Measurements from ENCODE around the gene HOXB3.
A peak's percentile ranks its signal among the peaks of the same experiment; 100 is the strongest.

Gene HOXB3

GRCh38 chr17:48564188-48565021 lies 25.6 kb downstream of the HOXB3 start:
- Histone ChIP-seq H3K4me3 (peak overlapping the region; percentile 60), H3K27ac (no peak overlapping the region), H3K36me3 (ENCODE audit: insufficient read depth, low read length) (no peaks in the 10 kb centered on the region), H3K9ac (ENCODE audit: insufficient read length) (no peak overlapping the region), H3K9me3 (ENCODE audit: low read depth, low read length) (no peaks in the 10 kb centered on the region)
- no peak for DNase-seq (ENCODE audit: low read depth, low spot score)
- TF ChIP-seq EZH2 (IDR thresholded peaks at IDR 0.05) (no peak), POLR2AphosphoS5 (IDR thresholded peaks at IDR 0.05; ENCODE audit: borderline replicate concordance, low read depth, low read length) (no peak), FOXP2 (optimal IDR thresholded peaks at IDR 0.05; ENCODE audit: control extremely low read depth, extremely low read length, insufficient read depth) (no peak)

GRCh38 chr17:48563867-48564187 lies 26.2 kb downstream of the HOXB3 start:
- Histone ChIP-seq H3K27ac (no peak overlapping the region), H3K9me3 (ENCODE audit: low read depth, low read length) (no peaks in the 10 kb centered on the region), H3K4me3 (no peak overlapping the region), H3K36me3 (ENCODE audit: insufficient read depth, low read length) (no peaks in the 10 kb centered on the region), H3K9ac (ENCODE audit: insufficient read length) (no peak overlapping the region)
- DNase-seq (ENCODE audit: low read depth, low spot score), result no peak
- no peak for TF ChIP-seq POLR2AphosphoS5 (IDR thresholded peaks at IDR 0.05; ENCODE audit: borderline replicate concordance, low read depth, low read length)
- TF ChIP-seq EZH2 (IDR thresholded peaks at IDR 0.05), result no peak
- no peak for TF ChIP-seq FOXP2 (optimal IDR thresholded peaks at IDR 0.05; ENCODE audit: control extremely low read depth, extremely low read length, insufficient read depth)

- Histone ChIP-seq H3K36me3 (ENCODE audit: insufficient read depth, low read length) (no peaks in the 10 kb centered on the region), H3K9ac (ENCODE audit: insufficient read length) (no peak overlapping the region), H3K27ac (no peak overlapping the region), H3K9me3 (ENCODE audit: low read depth, low read length) (no peaks in the 10 kb centered on the region), H3K4me3 (no peak overlapping the region)
- DNase-seq (ENCODE audit: low read depth, low spot score), result no peak
- TF ChIP-seq EZH2 (IDR thresholded peaks at IDR 0.05), result no peak
- no peak for TF ChIP-seq FOXP2 (optimal IDR thresholded peaks at IDR 0.05; ENCODE audit: control extremely low read depth, extremely low read length, insufficient read depth)
- TF ChIP-seq POLR2AphosphoS5 (IDR thresholded peaks at IDR 0.05; ENCODE audit: borderline replicate concordance, low read depth, low read length), result no peak
These were observed 26.6 kb downstream of the HOXB3 start for GRCh38 chr17:48563385-48563838.

GRCh38 chr17:48562934-48563333 lies 27.1 kb downstream of the HOXB3 start:
- no peak overlapping the region for H3K4me3 ChIP-seq
- no peaks in the 10 kb centered on the region for H3K9me3 ChIP-seq (ENCODE audit: low read depth, low read length)
- TF ChIP-seq FOXP2 (optimal IDR thresholded peaks at IDR 0.05; ENCODE audit: control extremely low read depth, extremely low read length, insufficient read depth) (no peak), POLR2AphosphoS5 (IDR thresholded peaks at IDR 0.05; ENCODE audit: borderline replicate concordance, low read depth, low read length) (no peak), EZH2 (IDR thresholded peaks at IDR 0.05) (no peak)
- no peak overlapping the region for H3K9ac ChIP-seq (ENCODE audit: insufficient read length)
- no peak for DNase-seq (ENCODE audit: low read depth, low spot score)
- H3K27ac ChIP-seq, result no peak overlapping the region
- no peaks in the 10 kb centered on the region for H3K36me3 ChIP-seq (ENCODE audit: insufficient read depth, low read length)

- no peak overlapping the region for H3K9ac ChIP-seq (ENCODE audit: insufficient read length)
- H3K27ac ChIP-seq, result no peak overlapping the region
- H3K36me3 ChIP-seq (ENCODE audit: insufficient read depth, low read length), result no peaks in the 10 kb centered on the region
- H3K9me3 ChIP-seq (ENCODE audit: low read depth, low read length), result no peaks in the 10 kb centered on the region
- TF ChIP-seq POLR2AphosphoS5 (IDR thresholded peaks at IDR 0.05; ENCODE audit: borderline replicate concordance, low read depth, low read length), result no peak; the same call in 1 of the 2 replicates
- H3K4me3 ChIP-seq, result no peak overlapping the region
- no peak for DNase-seq (ENCODE audit: low read depth, low spot score)
These were observed 27.9 kb downstream of the HOXB3 start for GRCh38 chr17:48561884-48562810.

- Histone ChIP-seq H3K4me3 (no peak overlapping the region), H3K9ac (ENCODE audit: insufficient read length) (no peak overlapping the region), H3K9me3 (ENCODE audit: low read depth, low read length) (no peaks in the 10 kb centered on the region), H3K36me3 (ENCODE audit: insufficient read depth, low read length) (no peaks in the 10 kb centered on the region), H3K27ac (no peak overlapping the region)
- TF ChIP-seq POLR2AphosphoS5 (IDR thresholded peaks at IDR 0.05; ENCODE audit: borderline replicate concordance, low read depth, low read length) (no peak), EZH2 (IDR thresholded peaks at IDR 0.05) (no peak), FOXP2 (optimal IDR thresholded peaks at IDR 0.05; ENCODE audit: control extremely low read depth, extremely low read length, insufficient read depth) (no peak)
- DNase-seq (ENCODE audit: low read depth, low spot score), result no peak
These were observed 29.9 kb downstream of the HOXB3 start for GRCh38 chr17:48559840-48560817.

- Histone ChIP-seq H3K4me3 (no peak overlapping the region), H3K36me3 (ENCODE audit: insufficient read depth, low read length) (no peaks in the 10 kb centered on the region), H3K9ac (ENCODE audit: insufficient read length) (no peak overlapping the region), H3K9me3 (ENCODE audit: low read depth, low read length) (no peaks in the 10 kb centered on the region), H3K27ac (no peak overlapping the region)
- DNase-seq (ENCODE audit: low read depth, low spot score), result no peak
- TF ChIP-seq FOXP2 (optimal IDR thresholded peaks at IDR 0.05; ENCODE audit: control extremely low read depth, extremely low read length, insufficient read depth) (no peak), POLR2AphosphoS5 (IDR thresholded peaks at IDR 0.05; ENCODE audit: borderline replicate concordance, low read depth, low read length) (no peak), EZH2 (IDR thresholded peaks at IDR 0.05) (no peak)
These were observed 30.8 kb downstream of the HOXB3 start for GRCh38 chr17:48559122-48559839.

All from SK-N-MC (cell line).